Dendritic cell treated with granulocyte-macrophage colony-stimulating factor and Interleukin-4, amounts not matched to agents 40 ng/mL and 50 ng/mL, for 4 days (primary cell): ENCODE results near the gene SCYL1.
"Not testable (repeated sequence)": the region's sequence is repeated elsewhere in the genome, so short reads cannot be mapped to it uniquely, and the experiment has no call there.

Experiments
- H3K27ac Mint-ChIP-seq: one replicate; pipeline ENCODE4 v1.8.0; 2022; ENCODE audit warnings: mild to moderate bottlenecking, mixed read lengths
- H3K27me3 Mint-ChIP-seq: one replicate; pipeline ENCODE4 v1.8.0; 2022; ENCODE audit warnings: mild to moderate bottlenecking, mixed read lengths
- H3K36me3 Mint-ChIP-seq: one replicate; pipeline ENCODE4 v1.8.0; 2022; ENCODE audit warnings: low read depth, mixed read lengths
- H3K4me1 Mint-ChIP-seq: one replicate; pipeline ENCODE4 v1.8.0; 2022; ENCODE audit warnings: low read depth, mixed read lengths
- H3K4me3 Mint-ChIP-seq: one replicate; pipeline ENCODE4 v1.8.0; 2022; ENCODE audit warnings: mild to moderate bottlenecking, moderate library complexity, mixed read lengths
- H3K9me3 Mint-ChIP-seq: one replicate; pipeline ENCODE4 v1.8.0; 2022; ENCODE audit warnings: mixed read lengths
- intact Hi-C: fragments of 100-400 bp; cut with micrococcal nuclease; formaldehyde crosslinking; loops from one replicate; pipeline ENCODE4 v1.15.0; 2022

The SCYL1 gene

DNA sequence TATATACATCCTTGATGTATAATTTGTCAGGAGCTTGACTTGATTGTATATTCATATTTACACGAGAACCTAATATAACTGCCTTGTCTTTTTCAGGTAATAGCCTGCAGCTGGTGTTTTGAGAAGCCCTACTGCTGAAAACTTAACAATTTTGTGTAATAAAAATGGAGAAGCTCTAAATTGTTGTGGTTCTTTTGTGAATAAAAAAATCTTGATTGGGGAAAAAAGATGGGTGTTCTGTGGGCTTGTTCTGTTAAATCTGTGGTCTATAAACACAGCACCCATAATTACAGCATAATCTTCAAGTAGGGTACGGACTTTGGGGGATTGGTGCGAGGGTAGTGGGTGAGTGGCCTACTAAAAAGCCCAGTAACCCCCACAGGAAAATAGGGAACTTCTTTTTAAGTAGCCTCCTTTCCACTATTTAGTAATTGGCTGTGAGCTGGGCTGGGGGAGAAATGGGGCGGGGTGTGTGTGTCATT lies 18.6 kb upstream of the SCYL1 start:
- intact Hi-C loops = no loop called here
- H3K9me3 Mint-ChIP-seq = no peaks in the 10 kb centered on the region
- no peaks in the 10 kb centered on the region for H3K27me3 Mint-ChIP-seq
- no peak overlapping the region for H3K4me3 Mint-ChIP-seq
- no peaks in the 10 kb centered on the region for H3K36me3 Mint-ChIP-seq
- H3K4me1 Mint-ChIP-seq = peaks cover 63% of the 10 kb centered on the region
- no peak overlapping the region for H3K27ac Mint-ChIP-seq

DNA sequence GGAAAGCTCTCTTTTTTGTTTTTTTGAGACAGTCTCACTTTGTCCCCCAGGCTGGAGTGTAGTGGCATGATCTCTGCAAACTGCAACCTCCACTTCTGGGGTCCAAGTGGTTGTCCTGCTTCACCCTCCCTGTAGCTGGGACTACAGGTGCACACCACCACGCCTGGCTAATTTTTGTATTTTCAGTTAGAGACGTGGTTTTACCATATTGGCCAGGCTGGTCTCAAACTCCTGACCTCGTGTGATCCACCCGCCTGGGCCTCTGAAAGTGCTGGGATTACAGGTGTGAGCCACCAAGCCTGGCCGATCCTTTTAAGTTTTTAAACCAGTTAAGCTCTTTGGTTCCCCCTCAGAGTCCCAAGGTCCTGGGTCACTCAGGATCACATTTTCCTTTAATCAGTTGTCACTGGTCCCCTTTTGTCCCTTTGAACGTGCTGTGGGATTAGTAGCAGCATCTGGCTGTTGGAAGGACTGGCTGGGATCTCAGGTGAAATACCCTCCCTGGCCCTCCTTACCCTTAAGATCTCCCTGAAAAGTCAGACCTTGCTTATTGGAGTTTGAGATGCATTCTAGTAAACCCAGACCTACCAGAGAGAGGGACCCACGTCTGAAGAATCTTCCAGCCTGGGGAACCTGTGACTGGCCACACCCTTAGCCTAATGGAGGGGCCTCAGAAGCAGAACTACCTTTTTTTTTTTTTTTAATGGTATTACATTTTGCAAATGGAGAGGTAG lies 17.9 kb upstream of the SCYL1 start:
- H3K36me3 Mint-ChIP-seq = no peaks in the 10 kb centered on the region
- no peak overlapping the region for H3K4me3 Mint-ChIP-seq
- H3K27me3 Mint-ChIP-seq = no peaks in the 10 kb centered on the region
- H3K27ac Mint-ChIP-seq = no peak overlapping the region
- H3K9me3 Mint-ChIP-seq = no peaks in the 10 kb centered on the region
- peaks cover 63% of the 10 kb centered on the region for H3K4me1 Mint-ChIP-seq
- intact Hi-C loops = no loop called here

DNA sequence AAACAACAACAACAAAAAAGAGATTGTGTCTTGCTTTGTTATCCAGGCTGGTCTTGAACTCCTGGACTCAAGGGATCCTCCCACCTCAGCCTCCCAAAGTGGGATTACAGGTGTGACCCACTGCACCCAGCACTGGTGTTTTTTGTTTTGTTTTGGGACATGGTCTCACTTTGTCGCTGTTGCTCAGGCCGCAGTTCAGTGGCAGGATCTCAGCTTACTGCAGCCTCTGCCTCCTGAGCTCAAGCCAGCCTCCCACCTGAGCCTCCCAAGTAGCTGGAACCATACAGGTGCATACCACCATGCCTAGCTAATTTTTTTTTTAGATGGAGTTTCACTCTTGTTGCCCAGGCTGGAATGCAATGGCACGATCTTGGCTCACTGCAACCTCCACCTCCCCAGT lies 12.6 kb upstream of the SCYL1 start:
- intact Hi-C loops = loop anchor here (5.0 kb wide), 1 partner anchor 240 kb away; no protein-coding TSS in a partner anchor
- H3K9me3 Mint-ChIP-seq, H3K36me3 Mint-ChIP-seq, H3K27ac Mint-ChIP-seq, H3K4me3 Mint-ChIP-seq, H3K27me3 Mint-ChIP-seq: not testable (repeated sequence)
- H3K4me1 Mint-ChIP-seq = peaks cover 26% of the 10 kb centered on the region

DNA sequence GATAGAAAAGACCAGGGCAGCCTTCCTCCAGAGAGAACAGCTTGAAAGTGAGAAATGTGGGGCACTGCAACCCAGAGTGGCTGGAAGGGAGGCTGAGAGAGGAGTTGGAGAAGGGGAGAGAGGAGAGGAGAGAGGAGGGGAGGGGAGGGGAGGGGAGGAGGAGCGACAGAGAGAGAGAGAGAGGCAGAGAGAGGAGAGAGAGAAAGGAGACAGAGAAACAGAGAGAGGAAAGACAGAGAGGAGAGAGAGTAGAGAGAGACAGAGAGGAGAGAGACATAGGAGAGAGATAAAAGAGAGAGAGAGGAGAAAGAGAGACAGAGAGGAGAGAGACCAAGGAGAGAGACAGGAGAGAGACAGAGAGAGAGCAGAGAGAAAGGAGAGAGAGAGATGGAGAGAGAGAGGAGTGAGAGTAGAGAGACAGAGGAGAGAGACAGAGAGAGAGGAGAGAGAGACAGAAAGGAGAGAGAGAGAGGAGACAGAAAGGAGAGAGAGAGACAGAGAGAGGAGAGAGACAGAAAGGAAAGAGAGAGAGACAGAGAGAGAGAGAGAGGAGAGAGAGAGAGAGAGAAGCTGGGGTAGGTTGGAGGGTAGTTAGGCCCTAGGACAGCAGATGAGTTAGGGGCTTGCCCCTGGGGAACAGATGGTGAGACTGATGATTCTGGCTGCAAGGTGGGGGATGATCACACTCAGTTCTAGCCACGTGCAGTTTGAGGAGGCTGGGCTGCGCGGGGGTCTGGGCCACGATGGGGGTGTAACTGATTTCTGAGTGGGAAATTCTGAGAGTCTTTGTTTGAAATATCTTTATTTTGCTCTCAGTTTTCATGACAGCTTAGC lies 8.5 kb upstream of the SCYL1 start:
- Mint-ChIP-seq H3K4me1 (peaks cover 7% of the 10 kb centered on the region), H3K9me3 (no peaks in the 10 kb centered on the region), H3K4me3 (no peak overlapping the region), H3K27ac (peak overlapping the region; percentile 21), H3K27me3 (peaks cover 6% of the 10 kb centered on the region), H3K36me3 (no peaks in the 10 kb centered on the region)
- intact Hi-C loops = no loop called here

DNA sequence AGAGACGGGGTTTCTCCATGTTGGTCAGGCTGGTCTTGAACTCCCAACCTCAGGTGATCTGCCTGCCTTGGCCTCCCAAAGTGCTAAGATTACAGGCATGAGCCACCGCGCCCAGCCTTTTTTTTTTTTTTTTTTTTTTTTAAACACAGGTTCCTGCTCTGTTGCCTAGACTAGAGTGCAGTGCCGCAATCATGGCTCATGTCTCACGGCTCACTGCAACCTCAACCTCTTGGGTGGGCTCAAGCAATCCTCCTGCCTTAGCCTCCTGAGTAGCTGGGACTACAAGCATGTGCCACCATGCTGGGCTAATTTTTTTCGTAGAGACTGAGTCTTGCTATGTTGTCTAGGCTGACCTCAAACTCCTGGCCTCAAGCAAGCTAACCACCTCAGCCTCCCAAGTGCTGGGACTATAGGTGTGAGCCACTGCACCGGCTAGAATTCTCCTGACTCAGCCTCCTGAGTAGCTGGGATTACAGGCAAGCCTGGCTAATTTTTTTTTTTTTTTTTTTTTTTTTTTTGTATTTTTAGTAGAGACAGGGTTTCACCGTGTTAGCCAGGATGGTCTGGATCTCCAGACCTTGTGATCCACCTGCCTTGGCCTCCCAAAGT lies 5.8 kb upstream of the SCYL1 start:
- H3K4me1 Mint-ChIP-seq = peaks cover 33% of the 10 kb centered on the region
- H3K4me3 Mint-ChIP-seq, intact Hi-C loops, H3K9me3 Mint-ChIP-seq, H3K27me3 Mint-ChIP-seq, H3K27ac Mint-ChIP-seq, H3K36me3 Mint-ChIP-seq: not testable (repeated sequence)

DNA sequence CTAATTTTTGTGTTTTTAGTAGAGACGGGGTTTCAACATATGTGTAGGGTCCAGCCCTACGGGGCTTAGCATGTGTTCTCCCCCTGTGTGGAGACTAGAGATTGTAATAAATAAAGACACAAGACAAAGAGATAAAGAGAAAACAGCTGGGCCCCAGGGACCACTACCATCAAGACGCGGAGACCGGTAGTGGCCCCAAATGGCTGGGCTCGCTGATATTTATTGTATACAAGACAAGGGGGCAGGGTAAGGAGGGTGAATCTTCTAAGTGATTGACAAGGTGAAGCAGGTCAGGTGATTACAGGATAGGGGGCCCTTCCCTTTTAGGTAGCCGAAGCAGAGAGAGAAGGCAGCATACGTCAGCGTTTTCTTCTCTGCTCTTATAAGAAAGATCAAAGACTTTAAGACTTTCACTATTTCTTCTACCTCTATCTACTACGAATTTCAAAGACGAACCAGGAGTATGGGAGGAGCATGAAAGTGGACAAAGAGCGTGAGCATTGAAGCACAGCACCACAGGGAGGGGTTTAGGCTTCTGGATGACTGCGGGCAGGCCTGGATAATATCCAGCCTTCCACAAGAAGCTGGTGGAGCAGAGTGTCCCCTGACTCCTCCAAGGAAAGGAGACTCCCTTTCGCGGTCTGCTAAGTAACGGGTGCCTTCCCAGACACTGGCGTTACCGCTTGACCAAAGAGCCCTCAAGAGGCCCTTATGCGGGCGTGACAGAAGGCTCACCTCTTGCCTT lies 2.9 kb upstream of the SCYL1 start:
- H3K4me1 Mint-ChIP-seq = peaks cover 49% of the 10 kb centered on the region
- peaks cover 19% of the 10 kb centered on the region for H3K36me3 Mint-ChIP-seq
- H3K9me3 Mint-ChIP-seq, intact Hi-C loops, H3K27me3 Mint-ChIP-seq, H3K4me3 Mint-ChIP-seq, H3K27ac Mint-ChIP-seq: not testable (repeated sequence)

DNA sequence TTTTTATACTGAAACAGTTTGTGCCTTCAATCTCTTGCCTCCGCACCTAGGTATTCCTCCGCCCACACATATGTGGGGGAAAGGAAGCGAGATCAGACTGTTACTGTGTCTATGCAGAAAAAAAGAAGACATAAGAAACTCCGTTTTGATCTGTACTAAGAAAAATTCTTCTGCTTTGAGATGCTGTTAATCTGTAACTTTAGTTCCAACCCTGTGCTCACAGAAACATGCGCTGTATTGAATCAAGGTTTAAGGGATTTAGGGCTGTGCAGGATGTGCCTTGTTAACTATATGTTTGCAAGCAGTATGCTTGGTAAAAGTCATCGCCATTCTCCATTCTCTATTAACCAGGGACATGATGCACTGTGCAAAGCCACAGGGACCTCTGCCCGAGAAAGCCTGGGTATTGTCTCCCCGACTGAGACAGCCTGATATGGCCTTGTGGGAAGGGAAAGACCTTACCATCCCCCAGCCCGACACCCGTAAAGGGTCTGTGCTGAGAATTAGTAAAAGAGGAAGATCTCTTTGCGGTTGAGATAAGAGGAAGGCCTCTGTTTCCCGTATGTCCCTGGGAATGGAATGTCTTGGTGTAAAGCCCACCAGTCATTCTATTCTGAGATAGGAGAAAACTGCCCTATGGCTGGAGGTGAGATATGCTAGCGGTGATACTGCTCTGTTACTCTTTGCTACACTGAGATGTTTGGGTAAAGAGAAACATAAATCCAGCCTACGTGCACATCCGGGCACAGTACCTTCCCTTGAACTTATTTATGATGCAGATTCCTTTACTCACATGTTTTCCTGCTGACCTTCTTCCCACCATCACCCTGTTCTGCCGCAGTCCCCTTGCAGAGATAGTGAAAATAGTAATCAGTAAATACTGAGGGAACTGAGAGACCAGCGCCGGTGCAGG lies 1.9 kb upstream of the SCYL1 start:
- H3K27me3 Mint-ChIP-seq, intact Hi-C loops, H3K9me3 Mint-ChIP-seq: not testable (repeated sequence)
- Mint-ChIP-seq H3K36me3 (peaks cover 29% of the 10 kb centered on the region), H3K4me3 (peak overlapping the region; percentile 42), H3K4me1 (peaks cover 52% of the 10 kb centered on the region), H3K27ac (peak overlapping the region; percentile 64)

DNA sequence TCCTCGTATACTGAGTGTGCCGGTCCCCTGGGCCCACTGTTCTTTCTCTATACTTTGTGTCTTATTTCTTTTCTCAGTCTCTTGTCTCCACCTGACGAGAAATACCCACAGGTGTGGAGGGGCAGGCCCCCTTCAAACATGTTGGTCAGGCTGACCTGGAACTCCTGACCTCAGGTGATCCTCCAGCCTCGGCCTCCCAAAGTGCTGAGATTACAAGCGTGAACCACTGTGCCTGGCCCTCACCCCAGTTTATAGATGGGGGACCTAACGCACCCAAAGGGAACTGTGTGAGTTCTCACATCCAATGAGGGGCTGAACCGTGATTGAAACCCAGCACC lies 1.3 kb upstream of the SCYL1 start:
- H3K27me3 Mint-ChIP-seq, intact Hi-C loops, H3K9me3 Mint-ChIP-seq: not testable (repeated sequence)
- Mint-ChIP-seq H3K4me3 (peak overlapping the region; percentile 42), H3K36me3 (peaks cover 35% of the 10 kb centered on the region), H3K4me1 (peaks cover 52% of the 10 kb centered on the region), H3K27ac (peak overlapping the region; percentile 64)

DNA sequence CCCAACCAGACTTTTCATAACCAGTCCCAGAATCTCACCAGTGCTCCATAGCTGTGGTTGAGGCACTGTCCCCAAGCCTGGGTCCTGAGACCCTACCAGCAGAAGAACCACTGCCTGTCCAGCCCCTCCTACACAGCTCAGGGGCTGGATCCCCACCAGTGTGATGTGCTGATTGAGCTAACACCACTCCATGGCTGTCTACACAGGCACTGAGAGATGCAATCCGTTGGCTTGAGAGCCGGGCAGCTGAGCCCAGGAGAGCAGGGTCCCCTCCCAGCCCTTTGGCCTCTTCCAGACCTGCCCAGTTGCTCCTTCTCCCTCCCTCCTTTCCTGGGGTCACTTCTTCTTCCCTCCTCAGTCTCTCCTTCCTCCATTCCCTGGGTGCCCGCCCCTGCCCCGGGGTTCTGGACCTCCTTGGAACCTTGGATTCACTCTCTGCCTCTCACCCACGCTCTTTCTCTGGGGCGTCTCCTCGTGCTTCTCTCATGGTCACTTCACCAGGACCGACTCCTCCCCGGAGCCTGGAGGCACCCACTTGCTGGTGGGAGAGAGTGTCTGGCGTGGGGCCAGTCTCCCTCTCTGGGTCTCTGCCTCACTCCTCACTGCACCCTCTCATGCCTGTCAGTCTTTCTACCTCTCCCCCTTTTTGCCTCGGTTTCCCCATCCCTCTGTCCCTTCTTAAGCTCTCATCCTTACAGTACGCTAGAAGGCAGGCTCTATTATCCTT lies 706 bp upstream of the SCYL1 start:
- peaks cover 41% of the 10 kb centered on the region for H3K36me3 Mint-ChIP-seq
- peaks cover 52% of the 10 kb centered on the region for H3K4me1 Mint-ChIP-seq
- intact Hi-C loops = no loop called here
- no peaks in the 10 kb centered on the region for H3K27me3 Mint-ChIP-seq
- H3K4me3 Mint-ChIP-seq = peak overlapping the region; percentile 37
- H3K9me3 Mint-ChIP-seq = no peaks in the 10 kb centered on the region
- peak overlapping the region; percentile 64 for H3K27ac Mint-ChIP-seq

DNA sequence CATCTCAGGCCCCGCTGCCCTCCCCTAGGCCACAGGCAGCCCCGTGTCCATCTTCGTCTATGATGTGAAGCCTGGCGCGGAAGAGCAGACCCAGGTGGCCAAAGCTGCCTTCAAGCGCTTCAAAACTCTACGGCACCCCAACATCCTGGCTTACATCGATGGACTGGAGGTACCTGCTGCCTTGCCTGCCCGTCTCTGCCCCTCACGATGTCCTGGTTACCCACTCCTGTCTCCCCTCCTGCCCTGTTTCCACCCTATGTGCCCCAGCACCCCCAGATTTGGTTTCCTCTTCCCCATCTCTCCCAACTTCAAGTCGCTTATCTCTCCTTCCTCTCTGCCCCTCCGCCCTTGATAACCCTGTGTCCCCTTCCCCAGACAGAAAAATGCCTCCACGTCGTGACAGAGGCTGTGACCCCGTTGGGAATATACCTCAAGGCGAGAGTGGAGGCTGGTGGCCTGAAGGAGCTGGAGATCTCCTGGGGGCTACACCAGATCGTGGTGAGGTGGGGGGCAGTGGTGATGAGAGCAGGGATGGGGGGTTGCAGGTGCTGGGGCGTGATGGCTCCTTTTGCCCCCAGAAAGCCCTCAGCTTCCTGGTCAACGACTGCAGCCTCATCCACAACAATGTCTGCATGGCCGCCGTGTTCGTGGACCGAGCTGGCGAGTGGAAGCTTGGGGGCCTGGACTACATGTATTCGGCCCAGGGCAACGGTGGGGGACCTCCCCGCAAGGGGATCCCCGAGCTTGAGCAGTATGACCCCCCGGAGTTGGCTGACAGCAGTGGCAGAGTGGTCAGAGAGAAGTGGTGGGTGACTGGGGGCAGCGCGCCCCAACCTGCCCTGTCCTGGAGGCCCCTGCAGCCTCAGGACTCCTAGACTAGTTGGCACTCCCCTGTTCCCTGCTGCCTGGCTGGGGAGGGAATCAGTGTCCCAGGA lies 930 bp downstream of the SCYL1 start:
- Mint-ChIP-seq H3K27me3 (no peaks in the 10 kb centered on the region), H3K27ac (peak overlapping the region; percentile 64), H3K4me1 (peaks cover 52% of the 10 kb centered on the region), H3K36me3 (peaks cover 58% of the 10 kb centered on the region), H3K9me3 (no peaks in the 10 kb centered on the region), H3K4me3 (peak overlapping the region; percentile 80)
- intact Hi-C loops = no loop called here

DNA sequence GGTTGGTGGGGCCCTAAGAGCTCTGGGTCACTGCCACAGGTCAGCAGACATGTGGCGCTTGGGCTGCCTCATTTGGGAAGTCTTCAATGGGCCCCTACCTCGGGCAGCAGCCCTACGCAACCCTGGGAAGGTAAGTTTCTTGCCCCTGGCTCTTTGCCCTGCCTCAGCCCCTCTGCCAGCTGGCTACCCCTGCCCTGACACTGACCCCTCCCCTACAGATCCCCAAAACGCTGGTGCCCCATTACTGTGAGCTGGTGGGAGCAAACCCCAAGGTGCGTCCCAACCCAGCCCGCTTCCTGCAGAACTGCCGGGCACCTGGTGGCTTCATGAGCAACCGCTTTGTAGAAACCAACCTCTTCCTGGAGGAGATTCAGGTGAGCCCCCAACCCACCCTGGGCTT lies 1.9 kb downstream of the SCYL1 start:
- intact Hi-C loops = no loop called here
- peaks cover 67% of the 10 kb centered on the region for H3K36me3 Mint-ChIP-seq
- no peaks in the 10 kb centered on the region for H3K9me3 Mint-ChIP-seq
- no peaks in the 10 kb centered on the region for H3K27me3 Mint-ChIP-seq
- peaks cover 49% of the 10 kb centered on the region for H3K4me1 Mint-ChIP-seq
- no peak overlapping the region for H3K4me3 Mint-ChIP-seq
- no peak overlapping the region for H3K27ac Mint-ChIP-seq

DNA sequence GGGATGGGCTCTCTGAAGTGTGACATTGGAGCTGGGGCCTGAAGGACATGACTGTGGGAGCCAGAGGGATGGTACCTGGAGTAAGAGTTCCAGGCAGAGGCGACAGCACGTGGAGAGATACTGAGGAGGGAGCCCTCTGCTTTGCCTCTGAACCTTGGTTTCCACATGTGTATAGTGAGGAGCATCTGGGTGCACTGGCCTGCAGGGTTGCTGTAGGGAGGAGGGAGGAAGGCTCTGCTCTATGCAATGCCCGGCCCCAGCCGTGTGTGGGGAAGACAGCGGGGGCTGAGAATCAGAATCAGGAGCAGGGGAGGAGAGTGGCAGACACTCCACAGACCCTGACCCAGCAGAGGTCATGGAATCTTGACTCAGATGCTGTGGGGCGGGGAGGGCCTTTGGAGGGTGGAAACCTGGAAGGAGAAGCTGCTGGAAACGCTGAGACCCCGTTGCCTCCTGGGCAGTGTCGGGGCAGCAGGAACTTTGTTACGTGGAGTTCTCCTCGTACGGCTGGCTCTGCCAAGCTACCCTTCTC lies 4.0 kb downstream of the SCYL1 start:
- peaks cover 88% of the 10 kb centered on the region for H3K36me3 Mint-ChIP-seq
- intact Hi-C loops = no loop called here
- no peak overlapping the region for H3K4me3 Mint-ChIP-seq
- H3K27ac Mint-ChIP-seq = no peak overlapping the region
- peaks cover 28% of the 10 kb centered on the region for H3K4me1 Mint-ChIP-seq
- H3K27me3 Mint-ChIP-seq = no peaks in the 10 kb centered on the region
- H3K9me3 Mint-ChIP-seq = no peaks in the 10 kb centered on the region
